HepG2 (cell line): ENCODE results near the gene CCNH. TPM values are rescaled to one million over a fixed set of nuclear protein-coding genes. Genes with fewer than 3 reads are reported as not detected.

ENCODE experiments used
- ATAC-seq: fragments of 200-7000 bp; cut with Tn5 transposase; 3 replicates; pipeline ENCODE4 v1.9.1; 2020; ENCODE audit warnings: mild to moderate bottlenecking, moderate library complexity
- BruUV-seq: library from RNA; stranded (reverse); fragments of 400-500 nt; replicated peaks from 2 replicates; lab custom pipeline; 2021; lab: Mats Ljungman, UMichigan
- CTCF ChIA-PET: fragments of 300-600 bp; formaldehyde crosslinking; extraction: SDS; loops from one replicate; lab custom pipeline; 2021; ENCODE audit warnings: low total read pairs, inconsistent platforms, low intra/inter-chr PET ratio; lab: Yijun Ruan, JAX
- POLR2A ChIA-PET: fragments of 350-600 bp; sonication (Branson Sonifier 250); formaldehyde crosslinking; loops from one replicate; lab custom pipeline; 2020; ENCODE audit warnings: antibody characterized with exemption, inconsistent platforms; lab: Yijun Ruan, JAX
- DNase-seq: peaks from one replicate; pipeline ENCODE4 v3.0.0-alpha.2; 2015; ENCODE audit warnings: low spot score
- FAIRE-seq: peaks from 3 replicates; lab custom pipeline; 2011; peaks lifted over from hg19 to GRCh38; lab: Jason Lieb, UNC
- H2AFZ ChIP-seq: one replicate; pipeline ENCODE4 v1.6.1; 2011; ENCODE audit warnings: low read length, inconsistent platforms
- H3K27ac ChIP-seq: fragments of 300-600 bp; 3 replicates; pipeline ENCODE4 v1.8.0; 2011; ENCODE audit warnings: mixed run types, mild to moderate bottlenecking, mixed read lengths, low read length, inconsistent platforms; ENCODE audit not compliant: insufficient read depth; ENCODE audit errors: extremely low read length
- H3K27me3 ChIP-seq, 2 experiments: fragments of 200-600 bp in 1 of 2; 2 replicates in 1 of 2; 3 replicates in 1 of 2; pipeline versions ENCODE4 v1.6.0 to v1.8.0; 2011; ENCODE audit warnings: low read length in 2 of 2, mild to moderate bottlenecking in 2 of 2, moderate library complexity in 2 of 2, inconsistent platforms in 1 of 2; ENCODE audit not compliant: insufficient read depth in 2 of 2, control insufficient read depth in 1 of 2
- H3K36me3 ChIP-seq, 2 experiments: fragments of 200-600 bp in 1 of 2; replicated peaks in 1 of 2; 2 replicates in 1 of 2; 3 replicates in 1 of 2; pipeline versions ENCODE4 v1.5.1 to v1.8.0; 2011; ENCODE audit warnings: low read length in 2 of 2, inconsistent platforms in 1 of 2; ENCODE audit not compliant: insufficient read depth in 2 of 2, control insufficient read depth in 1 of 2
- H3K4me1 ChIP-seq: 2 replicates; pipeline ENCODE4 v1.5.1; 2012; ENCODE audit warnings: low read length, inconsistent platforms; ENCODE audit not compliant: insufficient read depth
- H3K4me2 ChIP-seq: 2 replicates; pipeline ENCODE4 v1.6.0; 2011; ENCODE audit warnings: low read depth, low read length, inconsistent platforms
- H3K4me3 ChIP-seq, 3 experiments: fragments of 200-600 bp in 1 of 3; sonication (generic), shearing (Covaris generic) in 1 of 3; replicated peaks in 1 of 3; 2 replicates each; pipeline ENCODE4 v1.5.1; 2011 to 2016; ENCODE audit warnings: low read length in 3 of 3, inconsistent platforms in 2 of 3, low read depth in 2 of 3, mild to moderate bottlenecking in 2 of 3, control low read depth in 1 of 3, mixed read lengths in 1 of 3; ENCODE audit not compliant: insufficient read depth in 1 of 3
- H3K79me2 ChIP-seq: one replicate; pipeline ENCODE4 v1.6.1; 2011; ENCODE audit warnings: low read length, inconsistent platforms; ENCODE audit not compliant: insufficient read depth
- H3K9ac ChIP-seq: 2 replicates; pipeline ENCODE4 v1.6.0; 2011; ENCODE audit warnings: mild to moderate bottlenecking, low read depth, low read length, inconsistent platforms; ENCODE audit not compliant: insufficient read depth
- H3K9me3 ChIP-seq: 2 replicates; pipeline ENCODE4 v1.5.1; 2012; ENCODE audit warnings: mild to moderate bottlenecking, low read length
- H4K20me1 ChIP-seq: 2 replicates; pipeline ENCODE4 v1.6.0; 2011; ENCODE audit warnings: inconsistent platforms, mild to moderate bottlenecking, low read length, moderate library complexity; ENCODE audit not compliant: insufficient read depth
- ELF4 ChIP-seq: sonication (generic); formaldehyde crosslinking; IDR thresholded peaks from 2 replicates; pipeline ENCODE4 v1.5.0; 2020; ENCODE audit warnings: missing genetic modification reagents, mild to moderate bottlenecking, moderate library complexity, borderline replicate concordance
- HCFC1 ChIP-seq: fragments of 150-350 bp; IDR thresholded peaks from 2 replicates; pipeline ENCODE4 v1.6.1; 2014; ENCODE audit warnings: low read depth, low read length
- MAFF ChIP-seq: IDR thresholded peaks from 2 replicates; pipeline ENCODE4 v1.6.1; 2011; ENCODE audit warnings: low read depth, low read length, improper control_type of control experiment
- MYC ChIP-seq: sonication (generic); formaldehyde crosslinking; IDR thresholded peaks from 2 replicates; pipeline ENCODE4 v1.9.0; 2021; ENCODE audit warnings: missing genetic modification reagents, borderline replicate concordance
- SP140L ChIP-seq: sonication (generic); formaldehyde crosslinking; IDR thresholded peaks from 2 replicates; pipeline ENCODE4 v1.4.0; 2020; ENCODE audit warnings: missing genetic modification reagents, borderline replicate concordance
- TRIM22 ChIP-seq: fragments of 450-650 bp; IDR thresholded peaks from 2 replicates; pipeline ENCODE4 v1.6.1; 2017
- ZBTB10 ChIP-seq: sonication (generic); formaldehyde crosslinking; IDR thresholded peaks from 2 replicates; pipeline ENCODE4 v1.4.0; 2020; ENCODE audit warnings: missing genetic modification reagents, borderline replicate concordance
- ZNF280B ChIP-seq: sonication (generic); formaldehyde crosslinking; IDR thresholded peaks from 2 replicates; pipeline ENCODE4 v1.5.0; 2020; ENCODE audit warnings: missing genetic modification reagents, mild to moderate bottlenecking, borderline replicate concordance
- ZNF800 ChIP-seq: sonication (generic); formaldehyde crosslinking; IDR thresholded peaks from 2 replicates; pipeline ENCODE4 v1.4.0; 2020; ENCODE audit warnings: missing genetic modification reagents
- ZNF878 ChIP-seq: sonication (generic); formaldehyde crosslinking; IDR thresholded peaks from 2 replicates; pipeline ENCODE4 v1.8.1; 2023; ENCODE audit warnings: mild to moderate bottlenecking, missing genetic modification reagents, moderate library complexity
- ZNF879 ChIP-seq: sonication (generic); formaldehyde crosslinking; IDR thresholded peaks from 2 replicates; pipeline ENCODE4 v1.8.1; 2023; ENCODE audit warnings: missing genetic modification reagents
- WGBS: methylation state at CpG from one replicate; pipeline ENCODE4 v1.1.6; 2017; ENCODE audit warnings: low lambda C conversion rate; 5-methylcytosine and 5-hydroxymethylcytosine counted together
- in situ Hi-C: cut with HindIII; loops from 2 replicates; pipeline ENCODE4 v1.10.0; 2017; ENCODE audit warnings: low pct_unique_long_range_greater_than_20kb; ENCODE audit not compliant: extremely low pct_ligation_motif_present
- intact Hi-C: fragments of 100-400 bp; cut with micrococcal nuclease; formaldehyde crosslinking; loops from one replicate; pipeline ENCODE4 v1.10.0; 2022; ENCODE audit not compliant: unreplicated experiment
- polyA plus RNA-seq, 8 experiments: library from polyadenylated mRNA; depleted of rRNA in 3 of 8; stranded (reverse) in 7 of 8; unstranded in 1 of 8; fragments of >200 nt; fragmentation: Illumina TruSeq in 4 of 8; extraction: Trizol in 4 of 8; gene quantifications; 2 replicates each; pipeline versions ENCODE4 v1.2.1 to v1.2.3, GENCODE V29; 2011 to 2016; ENCODE audit warnings: low read depth in 4 of 8, missing spikeins in 1 of 8, mixed read lengths in 1 of 8; ENCODE audit not compliant: insufficient read depth in 1 of 8
- total RNA-seq, 5 experiments: library from RNA; depleted of rRNA; stranded (reverse); fragments of >200 nt; fragmentation: Illumina TruSeq; extraction: Trizol; gene quantifications; 2 replicates each; pipeline ENCODE4 v1.2.3, GENCODE V29; 2016; ENCODE audit warnings: low read depth in 1 of 5

The CCNH gene
- total and polyA plus RNA-seq, 2 of the 13 experiments (the other 11 are each of a cell fraction or from before 2014, with no cell fraction given), result 42.5 to 94.3 TPM

GRCh38 chr5:87398981-87399614, 13.6 kb downstream of the CCNH start (continued):
- TF ChIP-seq ZNF800 (no peak), SP140L (no peak), ZNF878 (no peak), MAFF (peak; percentile 96)

GRCh38 chr5:87394411-87395165, 18.1 kb downstream of the CCNH start:
- Histone ChIP-seq H3K9me3 (no peaks in the 10 kb centered on the region), H3K36me3 (peaks cover 21 to 65% of the 10 kb centered on the region in 2 experiments), H4K20me1 (0 out of 2 replicates have a peak, but pooled peaks cover 3% of the 10 kb centered on the region), H3K79me2 (no peaks in the 10 kb centered on the region), H3K4me1 (peaks cover 4% of the 10 kb centered on the region; the same call in 1 of the 2 replicates), H3K9ac (no peak overlapping the region), H3K27me3 (no peaks in the 10 kb centered on the region), H3K4me2 (no peak overlapping the region), H2AFZ (no peak overlapping the region), H3K4me3 (no peak overlapping the region), H3K27ac (no peak overlapping the region)
- in situ Hi-C loops (no loop called here), intact Hi-C loops (no loop called here)
- CTCF ChIA-PET, result no interaction called here
- FAIRE-seq (no peak), DNase-seq (no peak), ATAC-seq (no peak)
- POLR2A ChIA-PET, result no interaction called here
- no TSS peak for BruUV-seq
- 96% methylated on average over 3 of the region's 3 CpGs for WGBS
- TF ChIP-seq ELF4 (no peak), HCFC1 (no peak), ZNF879 (no peak), TRIM22 (no peak), ZBTB10 (CRISPR knock-in tag) (no peak), ZNF280B (no peak), MYC (CRISPR knock-in tag) (no peak)
